HepG2 (cell line): ENCODE measurements around the gene SRSF12. TPM values are rescaled to one million over a fixed set of nuclear protein-coding genes. Genes with fewer than 3 reads are reported as not detected.
A peak's percentile ranks its signal among the peaks of the same experiment; 100 is the strongest.

ENCODE experiments used
- ATF7-NPFF ChIP-seq: sonication (generic); formaldehyde crosslinking; IDR thresholded peaks from 2 replicates; pipeline ENCODE4 v1.8.1; 2023; ENCODE audit warnings: mild to moderate bottlenecking, low read depth, missing genetic modification reagents, moderate library complexity
- BORCS8-MEF2B ChIP-seq: sonication (generic); formaldehyde crosslinking; IDR thresholded peaks from 2 replicates; pipeline ENCODE4 v1.8.0; 2022; ENCODE audit warnings: mild to moderate bottlenecking, missing genetic modification reagents
- FLYWCH1 ChIP-seq: sonication (generic); formaldehyde crosslinking; IDR thresholded peaks from 2 replicates; pipeline ENCODE4 v1.8.1; 2023; ENCODE audit warnings: mild to moderate bottlenecking, missing genetic modification reagents
- FOXO1 ChIP-seq: sonication (generic); formaldehyde crosslinking; IDR thresholded peaks from 2 replicates; pipeline ENCODE4 v1.4.0; 2020; ENCODE audit warnings: missing genetic modification reagents
- HINFP ChIP-seq: sonication (generic); formaldehyde crosslinking; IDR thresholded peaks from 2 replicates; pipeline ENCODE4 v1.4.0; 2020; ENCODE audit warnings: low read depth, mild to moderate bottlenecking, missing genetic modification reagents
- POGZ ChIP-seq: sonication (generic); formaldehyde crosslinking; IDR thresholded peaks from 2 replicates; pipeline ENCODE4 v1.4.0; 2020; ENCODE audit warnings: mild to moderate bottlenecking, missing genetic modification reagents
- RBFOX2 ChIP-seq: fragments of 200-400 bp; formaldehyde crosslinking; IDR thresholded peaks from 2 replicates; pipeline ENCODE4 v1.6.1; 2017; ENCODE audit warnings: low read depth, mild to moderate bottlenecking, low read length
- ZBTB43 ChIP-seq: sonication (generic); formaldehyde crosslinking; conservative IDR thresholded peaks from 2 replicates; pipeline ENCODE4 v1.4.0; 2020; ENCODE audit warnings: missing genetic modification reagents
- ZNF180 ChIP-seq: sonication (generic); formaldehyde crosslinking; IDR thresholded peaks from 2 replicates; pipeline ENCODE4 v1.4.0; 2020; ENCODE audit warnings: low read depth, missing genetic modification reagents, borderline replicate concordance
- ZNF281 ChIP-seq: sonication (generic); formaldehyde crosslinking; IDR thresholded peaks from 2 replicates; pipeline ENCODE4 v1.4.0; 2020; ENCODE audit warnings: missing genetic modification reagents, borderline replicate concordance
- ZNF639 ChIP-seq: conservative IDR thresholded peaks from 2 replicates; pipeline ENCODE4 v1.6.1; 2018; ENCODE audit warnings: missing genetic modification reagents
- ZNF646 ChIP-seq: sonication (generic); formaldehyde crosslinking; IDR thresholded peaks from 2 replicates; pipeline ENCODE4 v1.9.0; 2021; ENCODE audit warnings: mild to moderate bottlenecking, missing genetic modification reagents
- ZSCAN12 ChIP-seq: sonication (generic); formaldehyde crosslinking; IDR thresholded peaks from 2 replicates; pipeline ENCODE4 v1.9.0; 2021; ENCODE audit warnings: mild to moderate bottlenecking, missing genetic modification reagents
- polyA plus RNA-seq, 8 experiments: library from polyadenylated mRNA; depleted of rRNA in 3 of 8; stranded (reverse) in 7 of 8; unstranded in 1 of 8; fragments of >200 nt; fragmentation: Illumina TruSeq in 4 of 8; extraction: Trizol in 4 of 8; gene quantifications; 2 replicates each; pipeline versions ENCODE4 v1.2.1 to v1.2.3, GENCODE V29; 2011 to 2016; ENCODE audit warnings: low read depth in 4 of 8, missing spikeins in 1 of 8, mixed read lengths in 1 of 8; ENCODE audit not compliant: insufficient read depth in 1 of 8
- total RNA-seq, 5 experiments: library from RNA; depleted of rRNA; stranded (reverse); fragments of >200 nt; fragmentation: Illumina TruSeq; extraction: Trizol; gene quantifications; 2 replicates each; pipeline ENCODE4 v1.2.3, GENCODE V29; 2016; ENCODE audit warnings: low read depth in 1 of 5

Gene SRSF12
- total and polyA plus RNA-seq, 2 of the 13 experiments (the other 11 are each of a cell fraction or from before 2014, with no cell fraction given), result 1.7 to 1.9 TPM

- TF ChIP-seq POGZ (CRISPR knock-in tag) (peak; percentile 70; the same call in 1 of the 2 replicates), ZNF281 (peak; percentile 94), ZNF180 (no peak), FOXO1 (CRISPR knock-in tag) (peak; percentile 41; the same call in 1 of the 2 replicates), RBFOX2 (peak; percentile 94), ZBTB43 (CRISPR knock-in tag) (no peak; the same call in 1 of the 2 replicates), ZNF639 (CRISPR knock-in tag) (0 out of 2 replicates have a peak, but pooled peaks have one; percentile 67), ATF7-NPFF (CRISPR knock-in tag) (peak; percentile 59; the same call in 1 of the 2 replicates), ZNF646 (0 out of 2 replicates have a peak, but pooled peaks have one; percentile 19), FLYWCH1 (no peak), ZSCAN12 (CRISPR knock-in tag) (peak; percentile 82; the same call in 1 of the 2 replicates), HINFP (CRISPR knock-in tag) (no peak; the same call in 1 of the 2 replicates), BORCS8-MEF2B (CRISPR knock-in tag) (peak; percentile 82)
Measured at GRCh38 chr6:89081423-89082322, 36.2 kb downstream of the SRSF12 start (continued).
